Panc1 (cell line): Measurements from ENCODE around the gene SERTM1. TPM values are rescaled to one million over a fixed set of nuclear protein-coding genes. Genes with fewer than 3 reads are reported as not detected.

ENCODE experiments used
- ATAC-seq: fragments of 200-7000 bp; cut with Tn5 transposase; 2 replicates; pipeline ENCODE4 v1.9.1; 2020; ENCODE audit warnings: mild to moderate bottlenecking, moderate library complexity
- BruUV-seq: library from RNA; stranded (reverse); fragments of 400-500 nt; replicated peaks from 2 replicates; lab custom pipeline; 2021; lab: Mats Ljungman, UMichigan
- CTCF ChIA-PET: fragments of 300-600 bp; sonication (Branson Sonifier 250); formaldehyde crosslinking; loops from one replicate; lab custom pipeline; 2022; ENCODE audit warnings: antibody characterized with exemption; lab: Charles Lee
- POLR2A ChIA-PET: fragments of 300-600 bp; sonication (Branson Sonifier 250); formaldehyde crosslinking; loops from one replicate; lab custom pipeline; 2022; ENCODE audit warnings: antibody characterized with exemption; lab: Charles Lee
- DNase-seq: peaks from one replicate; pipeline ENCODE4 v3.0.0-alpha.2; 2010; ENCODE audit warnings: low read depth, low spot score
- H3K27ac ChIP-seq: 2 replicates; pipeline ENCODE4 v1.5.1; 2011; ENCODE audit warnings: mild to moderate bottlenecking, low read length, inconsistent platforms
- H3K27me3 ChIP-seq: fragments of 200-500 bp; sonication (Bioruptor generic); 2 replicates; pipeline ENCODE4 v1.6.0; 2014; ENCODE audit warnings: low read length, inconsistent platforms; ENCODE audit not compliant: control insufficient read depth, insufficient read depth
- H3K36me3 ChIP-seq: fragments of 200-500 bp; sonication (Bioruptor generic); 2 replicates; pipeline ENCODE4 v1.5.1; 2014; ENCODE audit warnings: inconsistent platforms, mild to moderate bottlenecking, low read length, moderate library complexity; ENCODE audit not compliant: control insufficient read depth, insufficient read depth
- H3K4me1 ChIP-seq: 2 replicates; pipeline ENCODE4 v1.5.1; 2011; ENCODE audit warnings: inconsistent platforms, mild to moderate bottlenecking, low read length, moderate library complexity; ENCODE audit not compliant: control insufficient read depth, insufficient read depth
- H3K4me3 ChIP-seq, 2 experiments: 2 replicates each; pipeline ENCODE4 v1.5.1; 2011 to 2012; ENCODE audit warnings: low read depth in 2 of 2, low read length in 2 of 2, mild to moderate bottlenecking in 2 of 2, inconsistent platforms in 1 of 2, moderate library complexity in 1 of 2
- H3K9me3 ChIP-seq: fragments of 200-500 bp; sonication (Bioruptor generic); 2 replicates; pipeline ENCODE4 v1.5.1; 2014; ENCODE audit warnings: low read depth, mild to moderate bottlenecking, inconsistent platforms, low read length, moderate library complexity; ENCODE audit not compliant: control insufficient read depth, insufficient read depth
- POLR2AphosphoS5 ChIP-seq: IDR thresholded peaks from 2 replicates; pipeline ENCODE4 v1.6.1; 2012; ENCODE audit warnings: mild to moderate bottlenecking, low read depth, low read length, moderate library complexity
- SIN3A ChIP-seq: IDR thresholded peaks from 2 replicates; pipeline ENCODE4 v1.6.1; 2012; ENCODE audit warnings: low read depth, mild to moderate bottlenecking, low read length, moderate library complexity, borderline replicate concordance; ENCODE audit not compliant: insufficient read depth
- TCF7L2 ChIP-seq: IDR thresholded peaks from 2 replicates; pipeline ENCODE4 v1.6.1; 2011; ENCODE audit warnings: mild to moderate bottlenecking, low read depth, low read length, inconsistent platforms
- in situ Hi-C: cut with HindIII; loops from 2 replicates; pipeline ENCODE4 v1.10.0; 2016; ENCODE audit warnings: low sequenced_read_pairs, low pct_unique_long_range_greater_than_20kb
- intact Hi-C: fragments of 100-400 bp; cut with micrococcal nuclease; formaldehyde crosslinking; loops from one replicate; pipeline ENCODE4 v1.10.0; 2022; ENCODE audit not compliant: unreplicated experiment
- total RNA-seq: library from RNA; stranded (reverse); gene quantifications from one replicate; pipeline ENCODE4 v1.2.1, GENCODE V29; 2021; ENCODE audit not compliant: unreplicated experiment
- TF ChIP-seq, protein P1 (sequence below), 2 experiments: IDR thresholded peaks; 2 replicates each; pipeline ENCODE4 v1.6.1; 2011 to 2012; ENCODE audit warnings: low read depth in 2 of 2, control low read depth in 1 of 2, low read length in 1 of 2, mild to moderate bottlenecking in 1 of 2, moderate library complexity in 1 of 2; ENCODE audit not compliant: insufficient read depth in 1 of 2
- TF ChIP-seq, protein P2 (sequence below): fragments of 450-650 bp; IDR thresholded peaks from 2 replicates; pipeline ENCODE4 v1.5.1; 2017; ENCODE audit warnings: mild to moderate bottlenecking

The SERTM1 gene
- total RNA-seq, 1 experiment from 2014 or later = not detected

DNA sequence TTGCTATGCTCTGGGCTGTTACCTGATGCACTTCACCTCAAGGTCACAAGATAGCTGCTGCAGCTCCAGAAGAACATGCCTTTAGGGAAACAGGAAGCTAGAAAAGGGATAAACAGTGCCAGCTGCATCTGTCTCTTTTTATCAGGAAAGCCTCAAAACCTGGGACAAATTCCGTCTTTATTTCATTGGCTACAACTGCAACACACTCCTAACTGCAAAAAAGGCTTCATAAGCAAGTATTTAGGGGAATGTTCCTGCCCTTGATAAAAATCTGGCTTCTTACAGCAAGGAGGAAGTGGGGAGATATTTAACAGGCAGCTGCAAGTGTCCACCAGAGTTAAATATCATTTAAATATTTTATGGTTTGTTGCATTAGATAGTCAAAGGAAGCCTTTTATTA, 34.2 kb upstream of the SERTM1 start:
- in situ Hi-C loops (no loop called here), intact Hi-C loops (no loop called here)
- Histone ChIP-seq H3K36me3 (no peaks in the 10 kb centered on the region), H3K27ac (no peak overlapping the region), H3K9me3 (no peaks in the 10 kb centered on the region), H3K27me3 (no peaks in the 10 kb centered on the region), H3K4me1 (no peaks in the 10 kb centered on the region), H3K4me3 (no peak overlapping the region)
- DNase-seq = no peak
- ATAC-seq = no peak
- no TSS peak for BruUV-seq
- POLR2A ChIA-PET = no interaction called here
- TF ChIP-seq POLR2AphosphoS5 = no peak
- TF ChIP-seq, protein P1, sequence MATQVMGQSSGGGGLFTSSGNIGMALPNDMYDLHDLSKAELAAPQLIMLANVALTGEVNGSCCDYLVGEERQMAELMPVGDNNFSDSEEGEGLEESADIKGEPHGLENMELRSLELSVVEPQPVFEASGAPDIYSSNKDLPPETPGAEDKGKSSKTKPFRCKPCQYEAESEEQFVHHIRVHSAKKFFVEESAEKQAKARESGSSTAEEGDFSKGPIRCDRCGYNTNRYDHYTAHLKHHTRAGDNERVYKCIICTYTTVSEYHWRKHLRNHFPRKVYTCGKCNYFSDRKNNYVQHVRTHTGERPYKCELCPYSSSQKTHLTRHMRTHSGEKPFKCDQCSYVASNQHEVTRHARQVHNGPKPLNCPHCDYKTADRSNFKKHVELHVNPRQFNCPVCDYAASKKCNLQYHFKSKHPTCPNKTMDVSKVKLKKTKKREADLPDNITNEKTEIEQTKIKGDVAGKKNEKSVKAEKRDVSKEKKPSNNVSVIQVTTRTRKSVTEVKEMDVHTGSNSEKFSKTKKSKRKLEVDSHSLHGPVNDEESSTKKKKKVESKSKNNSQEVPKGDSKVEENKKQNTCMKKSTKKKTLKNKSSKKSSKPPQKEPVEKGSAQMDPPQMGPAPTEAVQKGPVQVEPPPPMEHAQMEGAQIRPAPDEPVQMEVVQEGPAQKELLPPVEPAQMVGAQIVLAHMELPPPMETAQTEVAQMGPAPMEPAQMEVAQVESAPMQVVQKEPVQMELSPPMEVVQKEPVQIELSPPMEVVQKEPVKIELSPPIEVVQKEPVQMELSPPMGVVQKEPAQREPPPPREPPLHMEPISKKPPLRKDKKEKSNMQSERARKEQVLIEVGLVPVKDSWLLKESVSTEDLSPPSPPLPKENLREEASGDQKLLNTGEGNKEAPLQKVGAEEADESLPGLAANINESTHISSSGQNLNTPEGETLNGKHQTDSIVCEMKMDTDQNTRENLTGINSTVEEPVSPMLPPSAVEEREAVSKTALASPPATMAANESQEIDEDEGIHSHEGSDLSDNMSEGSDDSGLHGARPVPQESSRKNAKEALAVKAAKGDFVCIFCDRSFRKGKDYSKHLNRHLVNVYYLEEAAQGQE (IDR thresholded peaks at IDR 0.05; ENCODE audit: insufficient read depth in 1 of 2, low read depth in 2 of 2, low read length in 1 of 2) = no peak
- TF ChIP-seq TCF7L2 = no peak
- TF ChIP-seq, protein P2, sequence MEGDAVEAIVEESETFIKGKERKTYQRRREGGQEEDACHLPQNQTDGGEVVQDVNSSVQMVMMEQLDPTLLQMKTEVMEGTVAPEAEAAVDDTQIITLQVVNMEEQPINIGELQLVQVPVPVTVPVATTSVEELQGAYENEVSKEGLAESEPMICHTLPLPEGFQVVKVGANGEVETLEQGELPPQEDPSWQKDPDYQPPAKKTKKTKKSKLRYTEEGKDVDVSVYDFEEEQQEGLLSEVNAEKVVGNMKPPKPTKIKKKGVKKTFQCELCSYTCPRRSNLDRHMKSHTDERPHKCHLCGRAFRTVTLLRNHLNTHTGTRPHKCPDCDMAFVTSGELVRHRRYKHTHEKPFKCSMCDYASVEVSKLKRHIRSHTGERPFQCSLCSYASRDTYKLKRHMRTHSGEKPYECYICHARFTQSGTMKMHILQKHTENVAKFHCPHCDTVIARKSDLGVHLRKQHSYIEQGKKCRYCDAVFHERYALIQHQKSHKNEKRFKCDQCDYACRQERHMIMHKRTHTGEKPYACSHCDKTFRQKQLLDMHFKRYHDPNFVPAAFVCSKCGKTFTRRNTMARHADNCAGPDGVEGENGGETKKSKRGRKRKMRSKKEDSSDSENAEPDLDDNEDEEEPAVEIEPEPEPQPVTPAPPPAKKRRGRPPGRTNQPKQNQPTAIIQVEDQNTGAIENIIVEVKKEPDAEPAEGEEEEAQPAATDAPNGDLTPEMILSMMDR = no peak
- TF ChIP-seq SIN3A = no peak
- CTCF ChIA-PET = no interaction called here

DNA sequence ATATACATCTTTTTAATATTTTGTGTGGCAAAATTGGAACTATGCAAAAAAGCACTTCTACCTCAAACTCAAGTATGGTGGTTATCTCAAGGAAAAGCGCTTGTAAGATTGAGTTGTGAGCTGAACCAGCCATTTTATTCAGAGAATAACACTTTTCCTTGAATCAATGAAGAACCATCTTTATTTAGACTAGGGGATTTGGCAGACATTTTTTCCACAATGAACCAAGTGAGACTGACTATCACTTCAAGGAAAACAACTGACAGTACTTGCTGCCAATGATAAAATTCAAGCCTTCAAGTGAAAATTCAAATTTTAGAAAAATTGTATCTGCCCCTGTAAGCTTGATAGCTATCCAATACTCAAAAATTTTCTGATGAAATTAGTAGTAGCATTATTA, 23.2 kb upstream of the SERTM1 start:
- CTCF ChIA-PET = no interaction called here

More for the DNA sequence above, 23.2 kb upstream of the SERTM1 start:
- in situ Hi-C loops (no loop called here), intact Hi-C loops (no loop called here)
- ATAC-seq (no peak), DNase-seq (no peak)
- TF ChIP-seq TCF7L2 = no peak
- TF ChIP-seq POLR2AphosphoS5 = no peak
- TF ChIP-seq SIN3A = no peak
- TF ChIP-seq, protein P1 (IDR thresholded peaks at IDR 0.05; ENCODE audit: insufficient read depth in 1 of 2, low read depth in 2 of 2, low read length in 1 of 2) = no peak
- TF ChIP-seq, protein P2 = no peak
- Histone ChIP-seq H3K9me3 (no peaks in the 10 kb centered on the region), H3K36me3 (no peaks in the 10 kb centered on the region), H3K4me1 (no peaks in the 10 kb centered on the region), H3K27ac (no peak overlapping the region), H3K4me3 (no peak overlapping the region), H3K27me3 (no peaks in the 10 kb centered on the region)
- POLR2A ChIA-PET = no interaction called here
- no TSS peak for BruUV-seq
